Nephron (organoid): Measurements from ENCODE around the gene PPP1R13B.

Experiments used
- H3K27ac Mint-ChIP-seq, 3 experiments: 2 replicates each; pipeline ENCODE4 v1.8.0; 2020; ENCODE audit warnings: mixed read lengths in 3 of 3, mild to moderate bottlenecking in 2 of 3, moderate library complexity in 1 of 3
- H3K27me3 Mint-ChIP-seq: 2 replicates; pipeline ENCODE4 v1.8.0; 2021; ENCODE audit warnings: low read depth, mild to moderate bottlenecking, moderate library complexity, mixed read lengths
- H3K36me3 Mint-ChIP-seq: 2 replicates; pipeline ENCODE4 v1.8.0; 2020; ENCODE audit warnings: low read depth, mixed read lengths
- H3K4me1 Mint-ChIP-seq: 2 replicates; pipeline ENCODE4 v1.8.0; 2020; ENCODE audit warnings: mixed read lengths
- H3K4me3 Mint-ChIP-seq, 3 experiments: 2 replicates each; pipeline ENCODE4 v1.8.0; 2020; ENCODE audit warnings: mild to moderate bottlenecking in 3 of 3, mixed read lengths in 3 of 3, moderate library complexity in 2 of 3
- H3K9me3 Mint-ChIP-seq: 2 replicates; pipeline ENCODE4 v1.8.0; 2020; ENCODE audit warnings: mixed read lengths
- CTCF ChIP-seq, 3 experiments: fragments of 200-600 bp; sonication (generic); IDR thresholded peaks; one replicate each; pipeline ENCODE4 v1.5.0; 2021; ENCODE audit warnings: antibody characterized with exemption in 3 of 3; ENCODE audit not compliant: unreplicated experiment in 3 of 3

PPP1R13B gene

DNA sequence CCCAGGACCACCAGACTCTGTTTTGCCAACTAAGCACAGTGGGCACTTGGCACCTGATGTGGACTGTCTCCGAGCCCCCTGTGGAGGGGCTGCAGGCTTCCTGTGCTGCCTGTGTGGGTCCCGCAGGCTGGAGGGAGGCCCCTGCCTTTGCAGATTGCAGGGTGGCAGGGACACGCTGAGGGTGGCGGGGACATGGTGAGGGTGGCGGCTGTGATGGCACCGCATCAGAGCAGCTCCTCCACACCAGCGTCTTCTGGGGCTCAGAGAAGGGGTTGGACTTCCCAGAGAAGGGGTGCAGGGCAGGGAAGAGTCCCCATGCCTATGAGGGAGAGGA, 123.7 kb downstream of the PPP1R13B start:
- no peak overlapping the region for H3K27ac Mint-ChIP-seq
- no peaks in the 10 kb centered on the region for H3K27me3 Mint-ChIP-seq
- H3K9me3 Mint-ChIP-seq: no peaks in the 10 kb centered on the region
- no peak overlapping the region for H3K4me3 Mint-ChIP-seq
- H3K4me1 Mint-ChIP-seq: peaks cover 30% of the 10 kb centered on the region
- peaks cover 5% of the 10 kb centered on the region for H3K36me3 Mint-ChIP-seq
- TF ChIP-seq CTCF (IDR thresholded peaks at IDR 0.05; ENCODE audit: unreplicated experiment in 3 of 3): no peak

GRCh38 chr14:103721334-103722120, 125.8 kb downstream of the PPP1R13B start:
- peaks cover 7% of the 10 kb centered on the region for H3K36me3 Mint-ChIP-seq
- no peaks in the 10 kb centered on the region for H3K9me3 Mint-ChIP-seq
- H3K27me3 Mint-ChIP-seq: no peaks in the 10 kb centered on the region
- peaks cover 47% of the 10 kb centered on the region for H3K4me1 Mint-ChIP-seq
- H3K27ac Mint-ChIP-seq: no peak overlapping the region
- no peak for TF ChIP-seq CTCF (IDR thresholded peaks at IDR 0.05; ENCODE audit: unreplicated experiment in 3 of 3)
- H3K4me3 Mint-ChIP-seq: no peak overlapping the region

GRCh38 chr14:103719751-103720150, 127.6 kb downstream of the PPP1R13B start:
- TF ChIP-seq CTCF (IDR thresholded peaks at IDR 0.05; ENCODE audit: unreplicated experiment in 3 of 3): no peak
- H3K4me1 Mint-ChIP-seq: peaks cover 54% of the 10 kb centered on the region
- peak overlapping the region in 2 of 3 experiments; percentile 23 to 53 for H3K4me3 Mint-ChIP-seq
- no peaks in the 10 kb centered on the region for H3K27me3 Mint-ChIP-seq
- no peak overlapping the region for H3K27ac Mint-ChIP-seq
- no peaks in the 10 kb centered on the region for H3K9me3 Mint-ChIP-seq
- peaks cover 7% of the 10 kb centered on the region for H3K36me3 Mint-ChIP-seq

DNA sequence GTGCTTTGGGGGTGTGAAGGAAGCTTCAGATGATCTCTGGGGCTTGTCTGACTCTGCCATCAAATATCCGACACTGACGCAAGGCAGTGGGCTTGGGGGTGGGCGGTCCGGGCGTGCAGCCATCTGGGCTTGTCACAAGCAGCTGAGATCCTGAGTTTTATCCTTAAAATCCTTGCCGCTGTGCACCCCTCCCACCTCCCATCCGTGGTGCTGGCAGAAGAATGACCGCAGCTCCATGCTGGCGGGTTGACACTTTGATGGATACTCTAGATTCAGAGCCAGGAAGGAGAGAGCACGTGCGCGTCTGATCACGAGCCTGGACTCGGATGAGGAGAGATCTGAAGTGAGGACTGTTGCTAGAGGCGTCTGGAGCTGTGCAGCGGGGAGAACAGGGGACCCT, 128.8 kb downstream of the PPP1R13B start:
- Mint-ChIP-seq H3K27ac (peak overlapping the region; percentile 11 to 29 (median 16)), H3K4me3 (peak overlapping the region; percentile 82 to 85 (median 83)), H3K4me1 (peaks cover 54% of the 10 kb centered on the region), H3K36me3 (peaks cover 7% of the 10 kb centered on the region), H3K27me3 (no peaks in the 10 kb centered on the region), H3K9me3 (no peaks in the 10 kb centered on the region)
- no peak for TF ChIP-seq CTCF (IDR thresholded peaks at IDR 0.05; ENCODE audit: unreplicated experiment in 3 of 3)

- Mint-ChIP-seq H3K27me3 (no peaks in the 10 kb centered on the region), H3K27ac (peak overlapping the region in 1 of 3 experiments; percentile 7), H3K4me3 (peak overlapping the region; percentile 82 to 85 (median 83)), H3K36me3 (peaks cover 7% of the 10 kb centered on the region), H3K9me3 (no peaks in the 10 kb centered on the region), H3K4me1 (peaks cover 55% of the 10 kb centered on the region)
- TF ChIP-seq CTCF (IDR thresholded peaks at IDR 0.05; ENCODE audit: unreplicated experiment in 3 of 3): no peak
These were observed 130.4 kb downstream of the PPP1R13B start for GRCh38 chr14:103716899-103717411.
